ENCODE measurements around the gene LPAR3.
"Not testable (repeated sequence)": the region's sequence is repeated elsewhere in the genome, so short reads cannot be mapped to it uniquely, and the experiment has no call there.

Gene LPAR3

DNA sequence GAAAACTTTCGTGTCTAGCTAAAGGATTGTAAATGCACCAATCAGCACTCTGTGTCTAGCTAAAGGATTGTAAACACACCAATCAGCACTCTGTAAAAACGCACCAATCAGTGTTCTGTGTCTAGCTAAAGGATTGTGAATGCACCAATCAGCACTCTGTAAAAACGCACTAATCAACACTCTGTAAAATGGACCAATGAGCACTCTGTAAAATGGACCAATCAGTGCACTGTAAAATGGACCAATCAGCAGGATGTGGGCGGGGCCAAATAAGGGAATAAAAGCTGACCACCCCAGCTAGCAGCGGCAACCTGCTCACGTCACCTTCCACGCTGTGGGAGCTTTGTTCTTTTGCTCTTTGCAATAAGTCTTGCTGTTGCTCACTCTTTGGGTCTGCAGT, 9.7 kb upstream of the LPAR3 start:
- not testable (repeated sequence) for DNase-seq

DNA sequence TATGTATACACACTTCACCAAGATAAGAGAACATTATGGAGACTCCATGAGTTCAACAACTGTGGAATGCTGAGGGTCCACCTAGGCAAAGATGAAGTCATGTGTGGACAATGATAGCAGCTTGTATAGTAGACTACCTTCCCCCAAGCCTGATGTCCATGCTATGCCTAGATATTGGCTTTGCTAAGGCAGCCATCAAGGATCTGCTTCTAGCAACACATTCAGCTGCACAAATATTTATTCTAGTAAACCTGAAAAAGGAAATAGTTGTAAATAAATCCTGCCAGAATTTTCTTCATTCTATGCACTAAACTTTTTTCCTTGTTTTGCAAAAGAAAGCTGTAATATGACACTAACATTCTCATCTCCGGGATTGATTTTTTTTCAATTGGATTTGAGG, 7.0 kb upstream of the LPAR3 start:
- DNase-seq: no peak

DNA sequence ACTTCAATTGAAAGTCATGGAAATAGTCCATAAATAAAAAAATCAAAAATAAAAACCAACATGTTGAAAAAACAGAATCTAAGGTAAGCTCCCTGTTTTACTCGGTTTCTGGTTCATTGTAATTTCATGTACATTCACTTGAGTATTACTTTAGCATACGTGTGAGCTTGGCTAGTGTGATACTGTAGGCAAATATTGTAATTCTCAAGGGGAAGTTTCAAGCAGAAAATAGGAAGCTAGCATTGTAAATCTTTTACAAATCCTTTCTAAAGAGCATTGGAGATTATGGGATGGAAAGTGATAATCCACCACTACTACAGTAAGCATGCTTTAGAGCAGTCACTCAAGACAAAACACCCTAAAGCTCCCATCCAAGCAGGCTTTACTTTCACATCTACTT, 3.3 kb upstream of the LPAR3 start:
- DNase-seq: no peak

DNA sequence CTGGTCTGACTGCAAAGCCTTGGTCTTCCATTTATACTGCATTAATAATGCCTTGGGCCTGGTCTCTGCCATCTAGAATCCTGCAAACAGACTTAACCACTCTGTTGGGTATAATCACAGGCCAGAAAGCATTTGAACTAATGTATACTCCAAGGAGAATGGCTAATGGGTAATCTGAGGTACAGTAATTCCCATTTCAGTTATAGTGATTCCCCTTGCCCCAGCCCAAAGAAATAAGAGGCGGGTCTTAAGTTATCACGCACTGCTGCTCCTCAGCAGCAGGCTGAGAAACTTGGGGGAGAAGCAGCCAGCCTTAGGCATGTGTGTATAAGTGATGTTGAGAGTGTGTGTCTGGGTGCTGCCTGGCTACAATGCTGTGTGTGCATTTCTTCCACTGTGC, 2.4 kb downstream of the LPAR3 start:
- no peak for DNase-seq

DNA sequence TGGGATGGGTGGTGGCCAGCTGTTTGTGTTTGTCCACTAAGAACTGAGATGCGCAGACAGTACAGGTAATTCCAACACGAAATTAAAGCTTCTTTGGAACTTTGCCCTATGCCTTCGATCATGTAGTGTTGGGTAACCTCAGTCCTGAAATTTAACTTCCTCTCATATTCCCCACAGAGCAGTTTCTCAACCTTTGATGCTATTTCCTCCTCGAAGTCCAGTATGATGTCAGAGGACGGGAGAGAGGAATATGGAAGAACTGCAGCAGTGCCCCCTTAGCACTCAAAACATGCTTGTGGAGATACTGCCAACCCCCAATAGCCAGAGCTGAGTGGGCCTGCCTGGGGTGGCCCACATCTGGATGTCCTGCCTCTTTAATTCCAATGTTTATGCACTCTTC, 3.6 kb downstream of the LPAR3 start:
- no peak for DNase-seq

DNA sequence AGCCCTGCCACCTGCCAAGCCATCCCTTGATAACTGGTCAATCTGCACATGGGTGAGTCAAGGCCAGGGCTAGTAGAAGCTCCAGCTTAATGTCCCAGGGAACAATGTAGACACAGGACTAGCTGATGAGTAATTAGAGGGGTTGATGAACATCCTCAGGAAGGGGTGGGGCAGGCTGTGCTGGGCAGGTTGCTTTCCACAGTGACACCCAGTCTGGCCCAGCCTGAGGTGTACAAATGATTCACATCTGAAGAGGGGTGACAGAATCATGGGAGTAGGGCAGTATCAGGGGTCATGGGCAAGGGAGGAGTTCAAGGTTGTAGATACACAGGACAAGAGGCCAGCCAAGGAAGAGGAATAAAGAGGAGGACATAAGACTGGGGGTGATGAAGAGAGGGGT, 4.3 kb downstream of the LPAR3 start:
- DNase-seq: no peak

DNA sequence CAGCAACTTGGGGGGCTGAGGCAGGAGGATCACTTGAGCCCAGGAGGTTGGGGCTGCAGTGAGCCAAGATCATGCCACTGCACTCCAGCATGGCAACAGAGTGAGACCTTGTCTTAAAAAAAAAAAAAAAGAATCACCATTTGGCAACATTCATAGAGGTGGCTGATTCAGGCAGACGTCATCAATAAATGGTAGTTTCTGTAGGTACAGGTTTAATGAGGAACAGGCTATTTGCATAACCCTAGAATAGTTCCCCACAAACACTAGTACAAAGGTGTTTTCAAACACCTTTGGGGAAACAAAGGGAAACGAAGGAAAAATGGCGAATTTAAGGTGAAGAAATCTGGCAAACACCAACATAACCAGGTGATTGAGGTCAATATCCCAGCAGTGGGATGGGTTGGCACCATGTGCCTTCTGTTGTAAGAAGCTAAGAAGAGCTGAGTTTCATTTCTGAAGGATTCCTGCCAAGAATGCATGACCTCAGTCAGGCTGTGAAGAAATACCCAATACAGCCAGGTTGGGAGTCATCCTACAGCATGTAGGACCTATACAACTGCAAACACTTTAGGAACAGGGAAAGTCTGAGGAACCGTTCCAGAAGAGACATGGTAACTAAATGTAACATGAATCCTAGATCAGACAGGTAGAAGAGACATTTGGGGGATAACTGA, 5.6 kb downstream of the LPAR3 start:
- no peak for DNase-seq

DNA sequence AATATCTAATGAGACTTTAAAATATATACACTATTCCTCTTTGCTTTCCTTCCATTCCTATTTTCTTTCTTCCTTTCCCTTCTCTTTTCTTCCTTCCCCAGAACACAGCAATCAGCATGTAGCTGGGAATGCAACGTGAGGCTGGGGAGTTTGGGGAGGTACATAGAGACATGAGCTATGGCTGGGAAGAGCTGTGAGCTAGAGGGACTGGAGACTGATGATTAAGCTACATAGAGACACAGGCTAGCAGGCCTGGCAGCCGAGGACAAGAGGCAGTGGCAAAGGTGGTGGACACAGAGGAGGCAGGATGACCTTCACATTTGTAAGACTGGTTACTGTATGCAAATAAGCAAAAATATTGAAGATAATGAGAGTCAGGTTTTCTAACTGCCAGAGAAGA, 7.5 kb downstream of the LPAR3 start:
- DNase-seq: no peak

DNA sequence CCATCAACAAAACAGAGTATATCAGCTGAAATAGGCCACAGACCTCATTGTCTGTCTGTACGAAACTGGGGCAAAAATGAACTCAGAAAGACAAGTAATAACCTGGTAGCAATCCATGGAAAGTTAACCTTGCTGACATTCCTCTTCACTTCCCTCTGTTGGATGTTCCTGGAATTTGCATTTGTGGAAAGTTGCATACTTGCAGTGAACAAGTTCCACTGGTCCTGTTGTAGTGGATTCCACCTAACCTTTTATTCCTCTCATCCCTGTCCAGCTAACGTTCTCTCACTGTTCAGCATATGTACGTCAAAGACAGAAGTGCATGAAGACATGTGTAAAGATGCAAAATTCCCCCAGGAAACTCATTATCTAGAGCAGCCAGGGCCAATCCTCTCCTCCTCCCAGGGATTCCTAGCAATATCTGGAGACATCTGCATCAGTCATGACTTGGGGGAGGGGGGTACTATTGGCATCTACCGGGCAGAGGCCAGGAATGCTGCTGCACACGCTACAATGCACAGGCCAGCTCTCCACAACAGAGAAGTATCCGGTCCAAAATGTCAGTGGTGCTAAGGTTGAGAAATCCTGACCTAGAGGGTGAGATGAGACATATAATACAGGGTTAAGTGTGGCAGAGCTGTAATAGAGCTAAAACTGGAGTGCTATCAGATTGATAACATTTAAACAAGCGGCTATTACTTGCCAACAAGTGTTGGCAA, 8.2 kb downstream of the LPAR3 start:
- no peak for DNase-seq

DNA sequence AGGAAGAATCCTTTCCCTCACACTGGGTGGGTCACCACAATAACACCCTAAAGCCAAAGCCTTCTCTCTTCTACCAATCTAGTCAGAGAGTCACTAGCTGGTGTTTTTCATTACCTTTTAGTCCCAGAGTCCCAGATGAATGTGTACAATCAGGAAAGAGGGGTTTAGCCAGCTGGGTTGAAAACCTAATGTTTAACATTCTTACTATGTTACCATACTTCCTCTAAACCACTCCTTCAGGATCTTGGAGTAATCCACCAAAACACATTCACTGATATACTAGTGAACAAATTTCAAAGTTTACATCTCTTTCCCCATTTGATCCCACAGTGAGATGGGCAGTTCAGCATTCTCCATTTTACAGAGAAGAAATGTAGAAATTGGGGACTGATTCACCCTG, 9.7 kb downstream of the LPAR3 start:
- DNase-seq: no peak

DNA sequence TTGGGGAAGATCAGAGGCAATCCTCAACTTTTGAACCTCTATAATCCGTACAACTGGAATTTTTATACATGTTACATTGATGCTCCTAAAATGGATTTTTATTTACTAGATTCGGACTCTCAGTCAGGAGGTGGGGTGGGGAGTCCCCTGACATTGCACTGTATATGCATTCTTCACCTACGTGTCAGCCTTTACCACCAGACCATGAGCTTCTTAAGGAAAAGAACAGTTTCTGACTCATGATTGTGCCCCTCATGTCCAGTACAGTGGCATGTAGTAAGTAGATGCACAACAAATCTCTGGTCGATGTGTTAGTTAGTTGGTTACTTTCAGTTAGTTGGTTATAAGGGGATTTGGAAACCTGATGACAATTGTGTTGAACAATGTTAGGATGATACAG, 15.4 kb downstream of the LPAR3 start:
- DNase-seq: no peak

DNA sequence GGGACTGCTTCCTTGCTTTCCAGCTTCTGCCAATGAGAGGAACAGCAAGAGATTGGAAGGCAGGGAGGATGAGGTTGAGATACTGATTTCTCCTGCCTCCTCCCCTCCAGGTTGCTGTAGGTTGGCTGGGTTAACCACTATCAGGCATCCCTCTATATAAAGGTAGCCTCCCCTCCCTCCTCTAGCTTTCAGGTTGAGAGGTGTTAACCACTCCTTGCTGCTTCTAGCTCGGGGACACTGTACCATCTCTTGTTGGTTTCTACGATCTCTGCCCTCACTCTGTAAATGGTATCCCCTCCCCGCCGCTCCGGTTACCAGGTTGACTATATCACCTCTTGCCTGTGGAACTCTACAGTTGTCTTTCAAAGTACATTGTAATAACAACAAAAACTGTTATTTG, 16.7 kb downstream of the LPAR3 start:
- DNase-seq: no peak

DNA sequence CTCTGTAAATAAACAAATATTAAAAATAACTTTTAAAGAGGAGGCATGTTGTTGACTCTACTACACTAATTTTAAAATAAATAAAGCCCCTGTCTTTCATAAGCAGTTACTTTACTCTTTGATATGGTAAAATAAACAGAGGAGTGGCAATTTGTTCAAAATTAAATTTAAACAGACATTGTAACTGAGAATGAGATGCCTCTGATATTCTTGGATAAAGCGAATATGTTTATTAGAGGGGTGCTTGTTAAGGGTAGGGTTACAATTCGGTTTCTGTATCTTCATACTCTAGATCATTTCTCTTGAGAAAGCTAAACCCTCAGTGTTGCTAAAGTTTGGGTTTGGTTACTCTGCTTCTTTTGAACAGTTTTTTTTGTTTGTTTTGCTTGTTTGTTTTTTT, 19.6 kb downstream of the LPAR3 start:
- no peak for DNase-seq

DNA sequence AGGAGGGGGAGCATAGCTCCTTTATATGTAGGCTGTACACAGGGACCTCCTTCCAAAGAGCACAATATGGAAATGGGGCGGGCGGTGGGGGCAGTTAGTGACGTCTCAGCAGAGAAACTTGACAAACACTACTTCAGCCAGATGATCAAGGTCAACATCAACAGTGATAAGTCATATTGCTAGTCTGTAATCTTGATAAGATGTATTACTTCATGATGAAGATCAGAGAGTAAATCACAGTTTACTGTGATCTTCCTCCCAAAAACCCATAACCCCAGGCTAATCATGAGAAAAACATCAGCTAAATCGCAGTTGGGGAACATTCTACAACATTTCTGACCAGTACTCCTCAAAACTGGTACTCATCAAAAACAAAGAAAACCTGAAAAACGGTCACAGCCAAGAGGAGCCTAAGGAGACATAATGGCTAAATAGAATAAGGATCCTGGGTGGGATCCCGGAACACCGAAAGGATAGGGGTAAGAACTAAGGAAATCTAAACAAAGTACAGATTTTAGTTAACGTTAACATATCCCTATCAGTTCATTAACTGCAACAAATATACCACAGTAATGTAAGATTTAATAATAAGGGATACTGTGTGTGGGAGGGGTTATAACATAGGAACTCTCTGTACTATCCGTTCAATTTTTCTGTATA, 20.2 kb downstream of the LPAR3 start:
- DNase-seq: no peak

DNA sequence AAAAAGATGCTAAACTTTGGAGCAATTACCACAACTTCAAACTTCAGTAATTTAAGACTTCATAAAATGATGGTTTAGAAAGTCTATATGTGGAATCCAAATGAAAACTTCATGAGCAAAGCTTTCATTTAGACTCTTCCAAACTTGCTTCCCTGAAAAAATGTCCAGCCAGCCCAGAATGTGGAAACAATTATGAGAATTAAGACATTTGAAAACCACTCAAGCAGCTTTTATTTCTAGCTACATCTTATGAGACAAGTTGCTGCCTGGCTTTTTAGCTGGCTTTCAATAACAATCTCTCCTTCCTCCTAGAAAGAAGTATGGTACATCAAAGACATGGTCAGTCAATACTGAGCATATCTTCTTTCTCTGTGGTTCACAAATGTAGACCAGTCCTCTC, 21.8 kb downstream of the LPAR3 start:
- no peak for DNase-seq

DNA sequence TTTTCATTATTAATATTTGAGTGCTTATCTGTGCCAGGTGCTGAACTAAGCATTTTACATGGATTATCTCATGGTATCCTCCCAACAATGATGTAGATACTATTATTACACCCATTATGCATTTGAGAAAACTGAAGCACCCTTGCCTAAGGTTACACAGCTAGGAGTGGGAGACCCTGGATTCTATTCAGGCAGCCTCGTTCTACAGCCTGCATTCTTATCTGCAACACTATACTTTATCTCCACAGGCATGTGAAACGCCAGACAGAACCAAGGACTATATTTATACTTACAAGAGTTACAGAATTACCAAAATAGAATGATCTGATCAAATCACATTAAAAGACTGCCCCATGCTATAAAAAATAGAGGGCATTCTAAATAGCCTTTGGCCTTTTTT, 22.4 kb downstream of the LPAR3 start:
- DNase-seq: no peak

DNA sequence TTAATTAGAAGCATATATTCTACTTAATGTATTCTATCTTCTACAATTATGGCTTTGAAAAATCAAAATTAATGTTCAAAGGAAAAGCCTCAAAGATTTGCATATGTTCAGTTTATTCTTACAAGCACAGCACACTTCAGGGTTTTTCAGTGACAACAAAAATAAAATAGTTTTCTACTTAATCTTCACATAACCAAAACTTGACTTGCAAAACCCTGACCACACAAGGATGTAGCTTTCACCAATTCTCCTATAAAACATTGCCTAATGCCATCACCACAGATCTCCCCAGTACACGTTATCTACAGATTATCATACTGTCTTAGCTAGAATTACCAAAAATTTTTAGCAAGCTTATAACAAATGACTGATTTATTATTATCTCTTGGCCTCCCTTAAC, 23.3 kb downstream of the LPAR3 start:
- DNase-seq: no peak

DNA sequence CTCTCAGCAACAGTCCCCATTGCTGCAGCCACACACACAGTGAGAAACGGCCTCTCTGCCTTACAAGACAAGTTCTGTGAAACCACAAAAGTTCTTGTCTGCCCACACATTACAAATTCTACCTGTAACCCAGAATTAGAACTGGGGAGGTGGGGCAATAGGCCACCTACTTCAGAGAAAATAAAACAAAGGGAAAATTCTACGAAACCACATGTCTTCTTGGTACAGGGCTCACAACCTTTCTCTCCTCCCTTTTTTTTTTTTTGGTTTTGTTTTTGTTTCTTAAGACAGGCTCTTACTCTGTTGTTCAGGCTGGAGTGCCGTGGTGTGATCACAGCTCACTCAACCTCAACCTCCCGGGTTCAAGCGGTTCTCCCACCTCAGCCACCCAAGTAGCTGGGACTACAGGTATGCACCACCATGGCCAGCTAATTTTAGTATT, 30.2 kb downstream of the LPAR3 start:
- DNase-seq: no peak

DNA sequence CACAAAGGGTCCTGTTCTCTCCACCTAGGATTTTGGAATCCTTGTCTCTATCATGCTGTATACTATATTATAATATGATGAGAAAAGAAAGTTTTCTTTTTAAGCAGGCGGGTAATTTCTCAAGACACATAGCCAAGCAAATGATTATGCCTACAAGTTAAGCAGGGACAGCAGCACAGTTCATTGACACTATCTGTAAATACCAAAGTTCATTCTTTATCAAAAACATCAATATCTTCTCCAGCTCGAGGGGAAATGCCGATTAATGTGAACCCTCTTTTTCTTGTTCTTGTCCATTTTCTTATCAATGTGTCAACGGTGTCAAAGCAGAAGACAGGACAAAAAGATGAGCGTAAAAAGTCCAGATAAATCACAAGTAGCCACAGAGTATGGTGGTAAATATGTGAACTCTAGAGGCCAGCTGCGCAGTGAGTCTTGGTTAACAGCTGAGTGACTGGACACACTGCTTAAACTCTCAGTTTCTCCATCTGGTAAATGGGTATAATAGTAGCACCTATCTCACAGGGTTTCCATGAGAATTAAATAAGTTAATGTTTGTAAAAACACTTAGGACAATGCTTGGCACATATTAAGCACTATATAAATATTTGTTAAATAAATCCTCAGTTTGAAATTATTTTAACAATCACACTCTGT, 30.9 kb downstream of the LPAR3 start:
- DNase-seq: no peak

DNA sequence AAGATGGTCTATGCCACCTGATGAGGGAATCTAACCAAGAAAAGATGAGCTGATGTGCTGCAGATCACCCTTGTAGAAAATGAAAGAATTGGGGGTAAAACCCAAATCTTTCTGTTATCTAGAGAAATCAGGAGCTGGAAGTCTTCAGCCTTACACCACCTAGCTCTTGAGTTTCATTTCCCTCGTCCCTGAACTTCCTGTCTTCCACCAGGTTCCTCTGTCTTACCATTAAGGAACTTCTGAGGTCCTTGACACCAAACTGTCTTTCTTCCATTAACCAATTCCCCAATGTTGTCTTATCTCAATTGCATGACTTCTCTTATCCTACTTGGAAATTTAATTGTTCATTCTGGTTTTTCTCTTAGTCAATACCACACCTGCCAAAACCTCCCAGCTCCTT, 31.5 kb downstream of the LPAR3 start:
- no peak for DNase-seq

DNA sequence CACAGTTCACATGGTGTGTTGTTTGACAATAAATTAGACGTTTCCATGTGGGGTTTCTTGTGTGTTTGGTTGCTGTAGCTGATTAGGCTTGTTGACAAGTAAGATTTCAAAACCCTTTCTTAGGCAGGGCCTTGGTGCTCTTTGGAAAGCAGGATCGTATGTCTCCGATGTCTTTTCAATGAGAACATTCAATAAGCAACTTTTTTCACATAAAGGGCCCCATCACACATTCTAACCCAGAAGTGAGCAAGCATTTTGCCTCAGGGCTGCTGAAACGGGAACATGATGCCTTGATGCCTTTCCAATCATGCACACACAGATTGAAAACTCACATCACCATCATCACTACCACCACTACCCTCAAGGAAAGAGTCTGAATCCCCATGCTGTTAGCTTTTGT, 33.1 kb downstream of the LPAR3 start:
- no peak for DNase-seq

DNA sequence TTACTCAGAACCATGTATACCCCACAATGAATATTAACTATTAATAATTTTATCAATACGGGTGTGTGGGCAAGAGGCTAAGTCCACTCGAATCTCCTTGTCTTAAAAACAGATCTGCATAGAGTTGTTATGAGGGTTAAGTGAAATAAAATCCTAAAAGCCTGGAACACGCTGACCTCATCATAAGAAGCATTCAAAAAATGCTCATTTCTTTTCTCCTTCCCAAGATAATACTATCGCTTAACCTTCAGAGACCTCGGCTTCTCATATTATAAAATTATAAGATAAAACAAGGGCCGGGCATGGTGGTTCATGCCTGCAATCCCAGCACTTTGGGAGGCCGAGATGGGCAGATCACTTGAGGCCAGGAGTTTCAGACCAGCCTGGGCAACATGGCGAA, 35.1 kb downstream of the LPAR3 start:
- no peak for DNase-seq

DNA sequence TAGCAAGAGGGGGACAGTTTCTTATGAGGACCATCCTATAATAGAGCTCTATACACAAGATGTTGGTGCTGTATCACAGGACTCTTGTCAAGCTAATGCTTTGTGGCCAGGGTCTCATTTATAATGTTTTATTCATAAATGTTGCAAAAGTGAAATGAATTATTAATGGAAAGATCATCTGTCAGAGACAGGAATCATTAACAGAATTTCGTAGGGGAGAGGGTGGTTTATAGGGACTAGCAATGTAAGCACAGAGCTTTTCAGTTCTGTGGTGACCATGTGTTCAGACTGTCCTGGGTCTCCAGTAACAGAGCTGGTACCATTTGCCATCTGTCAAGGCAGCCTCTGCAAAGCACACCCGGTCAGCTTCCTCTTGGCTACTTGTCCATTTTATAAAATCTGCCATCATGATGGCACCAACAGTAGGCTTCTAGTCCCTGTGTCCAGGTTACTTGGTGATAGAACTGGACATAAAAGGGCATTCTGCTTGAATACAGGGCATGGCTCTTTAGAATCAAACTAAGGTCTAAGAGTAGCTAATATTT, 36.2 kb downstream of the LPAR3 start:
- no peak for DNase-seq
